Measurements from ENCODE around the gene VMP1.

The VMP1 gene

DNA sequence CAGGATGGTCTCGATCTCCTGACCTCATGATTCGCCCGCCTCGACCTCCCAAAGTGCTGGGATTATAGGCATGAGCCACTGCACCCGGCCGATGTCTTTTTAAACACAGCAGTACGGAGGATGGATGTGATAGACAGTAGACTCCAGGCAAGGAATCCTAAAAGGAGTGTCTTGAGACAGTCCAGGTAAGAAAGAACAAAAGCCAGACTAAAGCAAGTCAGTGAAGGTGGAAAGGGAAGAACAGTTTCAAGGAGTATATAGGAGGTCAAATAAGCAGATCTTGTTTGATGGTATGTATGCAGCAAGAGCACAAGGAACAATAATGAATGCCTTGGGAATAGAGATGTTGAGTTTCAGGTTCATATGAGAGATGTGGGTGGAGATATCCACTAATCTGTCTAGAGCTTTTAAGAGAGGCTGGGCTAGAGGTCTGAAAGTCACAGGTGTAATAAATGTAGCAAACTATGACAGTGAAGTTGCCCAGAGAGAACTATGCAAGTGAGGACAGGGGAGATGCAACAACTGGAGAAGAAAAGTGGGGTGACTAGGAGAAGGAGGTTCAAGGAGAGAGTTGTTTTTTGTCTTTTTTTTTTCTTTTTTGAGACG, 180.8 kb downstream of the VMP1 start:
- Histone ChIP-seq H3K27me3 (ENCODE audit: control insufficient read depth in 1 of 2, insufficient read depth in 2 of 2, low read length in 2 of 2) (no peaks in the 10 kb centered on the region), H3K27ac (ENCODE audit: low read length) (no peak overlapping the region), H3K36me3 (ENCODE audit: control insufficient read depth in 2 of 2, insufficient read depth in 2 of 2, low read length in 2 of 2) (peaks cover 12 to 17% of the 10 kb centered on the region in 2 donors), H3K9ac (ENCODE audit: low read length in 2 of 2) (no peak overlapping the region), H3K9me3 (ENCODE audit: control insufficient read depth in 2 of 2, low read length in 2 of 2) (no peaks in the 10 kb centered on the region), H3K4me1 (ENCODE audit: control insufficient read depth, insufficient read depth, low read length) (peaks cover 8% of the 10 kb centered on the region), H3K4me3 (ENCODE audit: low read length in 2 of 2) (no peak overlapping the region)

- H3K4me1 ChIP-seq (ENCODE audit: control insufficient read depth, insufficient read depth, low read length), result peaks cover 14% of the 10 kb centered on the region
- no peak overlapping the region for H3K27ac ChIP-seq (ENCODE audit: low read length)
- H3K36me3 ChIP-seq (ENCODE audit: control insufficient read depth in 2 of 2, insufficient read depth in 2 of 2, low read length in 2 of 2), result peaks cover under 1 to 9% of the 10 kb centered on the region in 2 donors
- no peak overlapping the region for H3K4me3 ChIP-seq (ENCODE audit: low read length in 2 of 2)
- H3K27me3 ChIP-seq (ENCODE audit: control insufficient read depth in 1 of 2, insufficient read depth in 2 of 2, low read length in 2 of 2), result no peaks in the 10 kb centered on the region
- H3K9me3 ChIP-seq (ENCODE audit: control insufficient read depth in 2 of 2, low read length in 2 of 2), result no peaks in the 10 kb centered on the region
- H3K9ac ChIP-seq (ENCODE audit: low read length in 2 of 2), result no peak overlapping the region
These were observed 183.3 kb downstream of the VMP1 start for GRCh38 chr17:59890720-59891119.
